GM18867 (cell line): ENCODE measurements around the gene C13orf46.

ENCODE experiments used
- ATAC-seq: cut with Tn5 transposase; IDR thresholded peaks from one replicate; pipeline ENCODE4 v1.9.1; 2021; ENCODE audit warnings: mild to moderate bottlenecking, moderate library complexity; ENCODE audit not compliant: unreplicated experiment

C13orf46 gene

GRCh38 chr13:114010401-114011101, 36.7 kb upstream of the C13orf46 start:
- no peak for ATAC-seq

- no peak for ATAC-seq
Observed at GRCh38 chr13:114009590-114010400, 35.9 kb upstream of the C13orf46 start.

DNA sequence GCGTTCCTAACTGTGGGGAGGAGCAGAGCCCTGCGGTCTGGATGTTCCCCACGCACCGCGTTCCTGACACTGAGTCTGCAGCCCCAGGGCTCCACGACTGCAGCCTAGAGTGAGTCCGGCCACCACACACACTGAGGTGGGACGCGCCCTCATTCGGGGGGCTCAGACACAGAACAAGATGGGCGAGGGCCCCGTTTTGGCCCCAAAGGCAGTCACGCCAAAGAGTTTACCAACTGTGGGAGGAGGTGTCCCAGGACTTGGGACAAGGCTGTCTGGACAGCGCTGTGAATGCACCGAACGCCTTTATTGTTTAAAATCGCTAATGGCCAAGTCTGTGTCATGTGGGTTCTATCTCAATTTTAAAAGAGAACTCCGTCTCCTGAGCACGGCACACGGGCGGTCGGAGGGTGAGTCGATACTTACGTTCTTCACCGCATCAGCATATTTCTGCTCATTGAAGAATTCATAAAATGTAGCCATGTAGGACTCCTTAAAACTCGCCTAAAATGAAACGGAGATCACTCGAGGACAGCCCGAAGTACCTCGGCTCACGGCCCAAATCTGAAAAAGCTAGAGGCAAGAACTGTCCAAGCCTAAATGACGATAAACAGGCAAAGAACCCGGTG, 35.2 kb upstream of the C13orf46 start:
- no peak for ATAC-seq

DNA sequence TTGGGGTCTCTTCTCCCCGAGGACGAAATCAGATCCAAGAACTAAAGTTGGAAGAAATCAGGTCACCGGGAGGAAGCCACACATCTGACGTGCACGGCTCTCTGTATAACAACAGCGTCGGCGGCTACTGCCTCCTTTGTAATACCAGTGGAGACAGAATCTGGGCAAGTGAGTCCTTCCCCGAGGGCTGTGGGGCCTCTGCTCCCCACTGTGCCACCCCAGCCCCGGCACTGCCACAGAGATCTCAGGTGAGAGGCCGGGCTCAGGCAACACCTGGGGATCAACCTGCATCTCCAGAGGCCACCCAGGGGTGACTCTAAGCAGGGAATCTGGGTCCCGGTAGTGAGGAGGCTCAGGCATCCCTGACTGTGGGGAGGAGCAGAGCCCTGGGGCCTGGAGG, 33.7 kb upstream of the C13orf46 start:
- ATAC-seq: no peak

DNA sequence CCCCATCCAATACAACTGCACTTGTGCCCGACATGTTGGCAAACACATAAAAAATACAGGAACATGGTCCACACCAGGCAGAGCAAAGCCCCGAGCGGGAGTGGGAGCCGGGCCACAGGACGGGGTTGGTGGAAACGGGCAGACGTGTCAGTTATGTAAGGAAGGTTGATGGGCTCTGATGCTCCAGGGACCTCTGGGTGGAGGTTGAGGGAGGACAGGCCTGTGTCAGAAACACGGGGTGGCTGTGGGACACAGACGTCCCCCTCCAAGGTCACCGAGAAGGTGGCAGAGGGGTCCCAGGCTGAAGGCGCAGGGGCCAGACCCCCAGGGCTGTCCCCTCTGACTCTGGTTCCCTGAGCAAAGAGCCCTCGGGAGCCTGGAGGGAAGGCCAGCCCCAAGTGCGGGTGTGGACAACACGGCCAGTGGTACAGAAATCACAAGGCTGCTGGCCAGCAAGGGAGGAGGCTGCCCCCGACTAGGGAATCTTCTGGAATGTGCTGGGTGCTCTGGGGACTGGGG, 31.4 kb upstream of the C13orf46 start:
- no peak for ATAC-seq

- ATAC-seq: no peak
Observed at GRCh38 chr13:114004420-114005205, 30.7 kb upstream of the C13orf46 start.

- ATAC-seq: no peak
Observed at GRCh38 chr13:114002771-114003321, 29.0 kb upstream of the C13orf46 start.

DNA sequence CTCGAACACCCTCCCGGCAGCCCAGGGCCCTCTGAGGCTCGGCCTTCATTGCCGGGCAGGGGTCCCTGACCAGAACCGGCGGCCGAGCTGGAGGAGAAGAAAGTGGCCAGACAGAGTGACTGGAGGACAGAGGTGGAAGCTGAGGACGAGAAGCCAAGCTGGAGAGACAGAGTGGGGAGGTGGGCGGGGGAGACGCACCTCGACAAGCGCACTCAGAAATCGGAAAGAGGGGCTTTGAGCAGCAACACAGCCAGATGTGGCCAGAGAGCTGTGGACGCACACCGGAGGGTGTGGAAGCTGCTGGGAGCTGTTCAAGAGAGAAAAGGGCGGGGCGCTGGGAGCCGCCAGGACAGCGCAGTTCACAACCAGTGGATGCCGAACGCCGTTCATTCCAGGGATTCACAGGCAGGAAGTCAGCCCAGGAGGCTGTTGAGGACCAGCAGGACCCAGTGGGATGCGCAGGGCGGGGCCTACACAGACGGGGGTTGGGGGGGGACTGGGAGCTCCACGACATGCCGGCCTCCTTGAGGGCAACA, 28.2 kb upstream of the C13orf46 start:
- no peak for ATAC-seq

DNA sequence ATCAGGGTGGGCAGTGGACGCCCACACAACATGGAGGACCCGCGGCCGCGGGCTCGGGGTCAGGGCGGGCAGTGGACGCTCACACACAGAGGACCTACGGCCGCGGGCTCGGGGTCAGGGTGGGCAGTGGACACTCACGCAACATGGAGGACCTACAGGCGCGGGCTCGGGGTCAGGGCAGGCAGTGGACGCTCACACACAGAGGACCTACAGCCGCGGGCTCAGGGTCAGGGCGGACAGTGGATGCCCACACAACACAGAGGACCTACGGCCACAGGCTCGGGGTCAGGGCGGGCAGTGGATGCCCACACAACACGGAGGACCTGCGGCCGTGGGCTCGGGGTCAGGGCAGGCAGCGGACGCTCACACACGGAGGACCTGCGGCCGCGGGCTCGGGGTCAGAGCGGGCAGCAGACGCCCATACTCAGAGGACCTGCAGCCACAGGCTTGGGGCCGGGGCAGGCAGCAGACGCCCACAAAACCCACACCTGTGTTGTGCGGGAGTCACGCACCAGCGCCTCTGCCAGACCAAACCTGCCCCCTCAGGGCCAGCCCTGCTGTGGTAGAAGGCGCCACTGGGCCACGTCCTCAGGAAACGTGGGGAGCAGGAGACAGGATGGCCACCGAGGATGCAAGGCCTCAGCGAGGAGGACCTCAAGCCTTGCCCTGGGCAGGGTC, 27.6 kb upstream of the C13orf46 start:
- ATAC-seq: no peak

- no peak for ATAC-seq
Observed at GRCh38 chr13:114000151-114001040, 26.5 kb upstream of the C13orf46 start.

DNA sequence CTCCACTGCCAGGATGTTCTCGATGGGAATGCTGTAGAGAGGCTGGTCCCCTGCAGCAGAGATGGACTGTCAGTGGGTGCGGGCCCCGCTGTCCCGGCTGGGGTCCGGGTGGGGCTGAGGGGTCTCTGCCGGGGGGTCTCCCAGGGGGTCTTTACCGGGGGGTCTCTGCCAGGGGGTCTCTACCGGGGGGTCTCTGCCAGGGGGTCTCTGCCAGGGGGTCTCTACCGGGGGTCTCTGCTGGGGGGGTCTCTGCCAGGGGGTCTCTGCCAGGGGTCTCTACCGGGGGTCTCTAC, 25.7 kb upstream of the C13orf46 start:
- no peak for ATAC-seq

- ATAC-seq: no peak
Observed at GRCh38 chr13:113998781-113999617, 25.1 kb upstream of the C13orf46 start.

DNA sequence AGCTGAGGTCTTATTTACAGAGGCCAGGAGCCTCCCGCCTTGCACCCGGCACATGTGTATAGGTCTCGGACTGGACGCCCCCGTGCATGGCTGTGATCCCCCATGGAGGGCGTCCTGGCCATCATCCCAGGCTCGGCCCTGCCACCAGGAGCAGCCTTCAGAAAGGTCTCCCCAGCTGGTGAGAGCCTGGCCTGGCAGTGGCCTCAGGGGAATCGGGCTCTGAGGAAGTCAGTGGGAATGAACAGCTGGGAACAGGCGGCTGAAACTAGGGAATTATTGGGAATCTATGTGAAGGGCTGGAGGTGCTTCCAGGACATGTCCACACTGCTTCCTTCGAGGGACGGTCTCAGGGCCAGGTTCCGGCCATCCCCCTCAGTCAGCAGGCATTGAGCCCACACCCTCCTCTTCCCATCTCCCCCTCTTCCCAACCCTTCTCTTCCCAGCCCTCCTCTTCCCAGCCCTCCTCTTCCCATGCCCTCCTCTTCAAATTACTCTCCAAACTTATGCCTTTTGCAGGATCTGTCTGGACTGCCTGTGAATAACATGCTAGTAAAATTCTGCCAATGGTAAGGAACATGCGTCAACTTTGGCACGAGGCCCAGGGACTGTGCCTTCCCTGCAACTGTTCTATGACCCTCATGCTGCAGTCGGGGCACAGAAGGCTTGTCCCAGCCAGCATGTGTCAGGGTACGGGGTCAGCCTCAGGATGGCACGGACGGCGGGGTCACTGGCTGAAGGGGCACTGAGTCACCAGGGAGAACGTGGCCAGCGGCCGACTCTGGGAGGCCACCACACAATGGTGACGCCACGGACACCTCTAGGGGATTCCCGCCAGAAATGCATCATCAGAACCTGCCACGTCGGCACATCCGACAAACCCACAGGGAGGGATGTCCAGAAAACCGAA, 24.2 kb upstream of the C13orf46 start:
- no peak for ATAC-seq

- ATAC-seq: no peak
Observed at GRCh38 chr13:113996912-113997745, 23.3 kb upstream of the C13orf46 start.

DNA sequence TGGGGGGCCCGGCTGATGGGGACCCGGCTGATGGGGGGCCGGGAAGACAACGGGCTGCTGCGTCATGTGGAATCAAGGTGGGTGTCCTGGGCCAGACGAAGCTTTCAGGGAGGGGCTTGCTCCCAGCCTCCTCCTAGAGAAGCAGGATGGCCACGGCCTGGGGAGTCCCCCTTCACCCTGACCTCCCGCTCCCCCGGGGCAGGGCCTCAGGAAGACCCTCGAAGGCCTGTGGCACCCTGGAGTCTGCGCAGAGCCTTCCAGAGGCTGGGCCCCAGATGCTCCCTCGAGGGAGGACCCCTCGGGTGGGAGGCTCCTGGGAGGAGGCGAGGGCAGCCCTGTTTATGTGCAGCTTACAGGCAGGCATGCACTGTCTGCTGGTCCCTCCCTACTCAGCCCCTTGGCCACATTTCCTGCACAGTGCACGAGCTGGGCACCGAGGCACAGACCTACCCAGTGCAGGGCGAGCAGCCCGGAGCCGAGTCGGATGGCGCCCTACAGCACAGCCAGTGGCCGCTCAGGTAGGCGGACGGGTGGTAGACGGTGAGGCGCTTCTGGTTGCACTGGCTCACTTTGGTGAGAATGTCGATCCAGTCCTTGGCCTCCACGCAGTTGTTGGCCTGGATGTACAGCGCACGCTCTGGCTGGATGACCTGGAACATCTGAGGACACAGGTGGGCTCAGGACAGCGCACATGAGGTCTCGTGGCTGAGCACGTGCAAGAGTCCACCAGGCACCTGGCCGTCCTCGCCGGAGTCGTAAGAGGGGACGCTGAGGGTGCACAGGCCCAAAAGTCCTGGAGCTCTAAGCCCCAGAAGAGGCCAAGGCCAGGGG, 22.4 kb upstream of the C13orf46 start:
- no peak for ATAC-seq
